ENCODE results near the gene PDIK1L.
"Not testable (repeated sequence)": the region's sequence is repeated elsewhere in the genome, so short reads cannot be mapped to it uniquely, and the experiment has no call there.

PDIK1L gene

DNA sequence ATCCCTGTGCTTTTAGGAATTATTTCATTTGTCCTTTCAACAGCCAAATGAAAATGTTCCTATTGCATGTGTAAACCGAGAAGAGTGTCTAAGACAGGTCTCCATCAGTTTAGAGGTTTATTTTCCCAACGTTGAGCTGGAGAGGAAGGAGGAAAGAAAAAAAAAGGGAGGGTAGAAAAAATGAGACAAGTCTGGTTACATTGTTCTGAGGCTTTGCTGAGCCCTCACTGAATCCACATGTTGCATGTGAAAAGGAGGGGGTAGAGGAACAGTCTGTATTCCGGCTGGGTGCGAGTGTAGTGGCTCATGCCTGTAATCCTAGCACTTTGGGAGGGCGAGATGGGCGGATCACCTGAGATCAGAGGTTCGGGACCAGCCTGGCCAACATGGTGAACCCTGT, 19.2 kb upstream of the PDIK1L start:
- no peak overlapping the region for H3K4me3 ChIP-seq (ENCODE audit: low read depth, low read length)
- DNase-seq (ENCODE audit: low read depth) = no peak
- TF ChIP-seq MYC (IDR thresholded peaks at IDR 0.05; ENCODE audit: low read depth, low read length) (no peak), POLR2A (IDR thresholded peaks at IDR 0.05; ENCODE audit: extremely low read depth, insufficient read length) (no peak), MAX (IDR thresholded peaks at IDR 0.05; ENCODE audit: low read depth, low read length) (no peak), CTCF (IDR thresholded peaks at IDR 0.05; ENCODE audit: low read depth, low read length) (no peak)

GRCh38 chr1:26093569-26093968, 18.1 kb upstream of the PDIK1L start:
- not testable (repeated sequence) for DNase-seq (ENCODE audit: low read depth); H3K4me3 ChIP-seq (ENCODE audit: low read depth, low read length)

GRCh38 chr1:26094076-26094669, 17.5 kb upstream of the PDIK1L start:
- no peak for TF ChIP-seq MYC (IDR thresholded peaks at IDR 0.05; ENCODE audit: low read depth, low read length)
- TF ChIP-seq MAX (IDR thresholded peaks at IDR 0.05; ENCODE audit: low read depth, low read length) = no peak
- no peak for TF ChIP-seq CTCF (IDR thresholded peaks at IDR 0.05; ENCODE audit: low read depth, low read length)
- TF ChIP-seq POLR2A (IDR thresholded peaks at IDR 0.05; ENCODE audit: extremely low read depth, insufficient read length) = no peak
- DNase-seq (ENCODE audit: low read depth) = no peak
- H3K4me3 ChIP-seq (ENCODE audit: low read depth, low read length) = no peak overlapping the region

DNA sequence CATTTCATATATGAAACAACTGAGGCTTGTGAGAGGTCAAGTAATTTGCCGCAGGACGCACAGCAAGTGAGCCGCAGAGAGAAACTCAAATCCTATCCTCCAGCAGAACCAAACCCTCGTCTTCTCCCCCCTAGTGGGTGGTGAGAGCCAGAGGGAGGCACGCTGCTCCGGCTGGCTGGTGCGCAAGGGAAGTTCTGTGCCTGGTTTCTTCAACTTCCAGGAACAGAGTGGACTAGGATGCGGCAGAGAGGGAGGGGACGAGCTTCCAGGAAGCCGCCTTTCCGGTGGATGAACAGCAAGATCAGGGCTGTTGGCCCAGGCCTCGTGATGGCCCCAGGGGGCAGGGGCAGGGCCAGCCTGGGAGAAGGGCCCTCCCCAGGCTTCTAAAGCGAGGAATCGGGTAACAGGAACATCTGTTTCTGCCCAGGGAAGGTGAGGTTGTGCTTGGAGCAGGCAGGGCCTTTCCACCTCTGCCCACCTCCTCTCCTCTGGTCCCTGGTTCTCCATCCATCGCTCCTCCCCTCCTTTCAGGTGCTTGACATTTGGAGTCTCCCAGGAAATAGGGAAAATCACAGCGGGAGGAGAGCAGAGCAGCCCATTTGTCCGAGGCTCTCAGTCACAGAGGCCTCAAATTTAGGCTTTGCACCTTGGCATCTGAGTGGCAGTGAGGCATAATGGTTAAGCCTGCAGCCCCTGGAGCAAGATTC, 16.8 kb upstream of the PDIK1L start:
- TF ChIP-seq MAX (IDR thresholded peaks at IDR 0.05; ENCODE audit: low read depth, low read length) = no peak
- H3K4me3 ChIP-seq (ENCODE audit: low read depth, low read length) = no peak overlapping the region
- no peak for DNase-seq (ENCODE audit: low read depth)

- no peak overlapping the region for H3K4me3 ChIP-seq (ENCODE audit: low read depth, low read length)
- TF ChIP-seq POLR2A (IDR thresholded peaks at IDR 0.05; ENCODE audit: extremely low read depth, insufficient read length) (no peak), MYC (IDR thresholded peaks at IDR 0.05; ENCODE audit: low read depth, low read length) (no peak), CTCF (IDR thresholded peaks at IDR 0.05; ENCODE audit: low read depth, low read length) (no peak), MAX (IDR thresholded peaks at IDR 0.05; ENCODE audit: low read depth, low read length) (no peak)
- no peak for DNase-seq (ENCODE audit: low read depth)
Observed at GRCh38 chr1:26096471-26096870, 15.2 kb upstream of the PDIK1L start.

DNA sequence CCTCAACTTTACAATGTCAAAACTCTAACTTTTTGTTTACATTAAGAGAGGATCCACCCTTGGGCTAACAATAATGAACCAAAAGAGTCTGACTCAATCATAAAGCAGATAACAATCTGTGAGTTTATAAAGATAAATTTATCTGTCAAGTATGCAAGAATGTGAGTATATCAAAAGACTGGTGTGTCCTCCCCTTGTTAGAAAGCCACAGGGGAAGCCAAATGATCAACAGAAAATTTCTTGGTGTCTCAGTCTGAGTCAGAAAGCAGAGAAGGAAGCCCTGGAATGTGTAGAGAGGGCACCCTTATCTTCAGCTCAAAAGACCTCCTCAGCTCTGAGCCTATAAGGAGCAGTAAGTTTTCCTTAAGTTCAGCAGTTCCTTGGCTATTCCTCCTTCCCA, 13.9 kb upstream of the PDIK1L start:
- no peak for TF ChIP-seq MAX (IDR thresholded peaks at IDR 0.05; ENCODE audit: low read depth, low read length)
- no peak for TF ChIP-seq CTCF (IDR thresholded peaks at IDR 0.05; ENCODE audit: low read depth, low read length)
- TF ChIP-seq POLR2A (IDR thresholded peaks at IDR 0.05; ENCODE audit: extremely low read depth, insufficient read length) = no peak
- TF ChIP-seq MYC (IDR thresholded peaks at IDR 0.05; ENCODE audit: low read depth, low read length) = no peak
- no peak overlapping the region for H3K4me3 ChIP-seq (ENCODE audit: low read depth, low read length)
- no peak for DNase-seq (ENCODE audit: low read depth)

Data from NB4 (cell line).